Measurements from ENCODE around the gene TBX10.
"Not testable (repeated sequence)": the region's sequence is repeated elsewhere in the genome, so short reads cannot be mapped to it uniquely, and the experiment has no call there.

The TBX10 gene

GRCh38 chr11:67639438-67639859 lies at the start of gene TBX10:
Gene TBX10 (minus strand): TSS chr11:67639763. CDS start chr11:67639472, 291 bp downstream.
- DNase-seq: no peak

GRCh38 chr11:67689178-67689577 lies 49.6 kb upstream of the TBX10 start:
- DNase-seq: no peak

GRCh38 chr11:67687986-67688385 lies 48.4 kb upstream of the TBX10 start:
- DNase-seq: no peak

GRCh38 chr11:67685641-67686332 lies 46.2 kb upstream of the TBX10 start:
- DNase-seq: not testable (repeated sequence)

GRCh38 chr11:67682126-67683034 lies 42.8 kb upstream of the TBX10 start:
- DNase-seq: not testable (repeated sequence)

GRCh38 chr11:67680696-67681470 lies 41.3 kb upstream of the TBX10 start:
- DNase-seq: no peak

- DNase-seq: no peak
Measured at GRCh38 chr11:67675058-67675747, 35.6 kb upstream of the TBX10 start.

GRCh38 chr11:67674442-67674871 lies 34.9 kb upstream of the TBX10 start, which contains the start of gene ALDH3B2:
Gene ALDH3B2 (minus strand): TSS chr11:67674623. CDS start chr11:67666935, 7,688 bp downstream.
- DNase-seq: no peak

- DNase-seq: no peak
Measured at GRCh38 chr11:67673902-67674301, 34.3 kb upstream of the TBX10 start.

GRCh38 chr11:67673358-67673757 lies 33.8 kb upstream of the TBX10 start:
- no peak for DNase-seq

GRCh38 chr11:67671211-67671520 lies 31.6 kb upstream of the TBX10 start:
- no peak for DNase-seq

GRCh38 chr11:67670316-67671210 lies 31.0 kb upstream of the TBX10 start:
- no peak for DNase-seq

- no peak for DNase-seq
Measured at GRCh38 chr11:67668192-67668551, 28.6 kb upstream of the TBX10 start.

GRCh38 chr11:67667490-67668191 lies 28.1 kb upstream of the TBX10 start:
- DNase-seq: no peak

GRCh38 chr11:67666676-67667489 lies 27.3 kb upstream of the TBX10 start:
- DNase-seq: no peak

GRCh38 chr11:67666303-67666645 lies 26.7 kb upstream of the TBX10 start:
- no peak for DNase-seq

- no peak for DNase-seq
Measured at GRCh38 chr11:67665541-67666302, 26.2 kb upstream of the TBX10 start.

GRCh38 chr11:67664696-67665540 lies 25.4 kb upstream of the TBX10 start:
- DNase-seq: no peak
